HFFc6 (cell line): ENCODE results near the gene LRP1B. TPM values are rescaled to one million over a fixed set of nuclear protein-coding genes. Genes with fewer than 3 reads are reported as not detected.

ENCODE experiments used
- DNase-seq: peaks from one replicate; pipeline ENCODE4 v3.0.0-alpha.2; 2018
- H3K27ac Mint-ChIP-seq: 2 replicates; pipeline ENCODE4 v1.8.0; 2020; ENCODE audit warnings: mild to moderate bottlenecking, mixed read lengths
- H3K27me3 Mint-ChIP-seq: 2 replicates; pipeline ENCODE4 v1.8.0; 2021; ENCODE audit warnings: mild to moderate bottlenecking, moderate library complexity, mixed read lengths; ENCODE audit not compliant: insufficient read depth
- H3K36me3 Mint-ChIP-seq: 2 replicates; pipeline ENCODE4 v1.8.0; 2021; ENCODE audit warnings: low read depth, mixed read lengths
- H3K4me1 Mint-ChIP-seq: 2 replicates; pipeline ENCODE4 v1.8.0; 2020; ENCODE audit warnings: low read depth, mixed read lengths
- H3K4me3 Mint-ChIP-seq: 2 replicates; pipeline ENCODE4 v1.8.0; 2020; ENCODE audit warnings: mild to moderate bottlenecking, moderate library complexity, mixed read lengths
- H3K9me3 Mint-ChIP-seq: 2 replicates; pipeline ENCODE4 v1.8.0; 2020; ENCODE audit warnings: mild to moderate bottlenecking, mixed read lengths
- total RNA-seq, 6 experiments: library from RNA; stranded (reverse); fragmentation: NEBNext Ultra II Directional; extraction: Animal tissue kit (Norgen Biotek cat#: 25700); gene quantifications; 2 replicates in 1 of 6; 3 replicates in 5 of 6; pipeline ENCODE4 v1.2.3, GENCODE V29; 2021
- TF ChIP-seq, protein P1 (sequence below): fragments of 200-600 bp; sonication (generic); IDR thresholded peaks from 2 replicates; pipeline ENCODE4 v1.5.0; 2021; ENCODE audit warnings: antibody characterized with exemption, mild to moderate bottlenecking

The LRP1B gene
- total RNA-seq, 6 experiments from 2014 or later: not detected

- Mint-ChIP-seq H3K27me3 (no peaks in the 10 kb centered on the region; the same call in 1 of the 2 replicates), H3K4me1 (no peaks in the 10 kb centered on the region), H3K27ac (no peak overlapping the region), H3K9me3 (peaks cover 24% of the 10 kb centered on the region), H3K36me3 (no peaks in the 10 kb centered on the region), H3K4me3 (no peak overlapping the region)
- no peak for DNase-seq
- TF ChIP-seq, protein P1, sequence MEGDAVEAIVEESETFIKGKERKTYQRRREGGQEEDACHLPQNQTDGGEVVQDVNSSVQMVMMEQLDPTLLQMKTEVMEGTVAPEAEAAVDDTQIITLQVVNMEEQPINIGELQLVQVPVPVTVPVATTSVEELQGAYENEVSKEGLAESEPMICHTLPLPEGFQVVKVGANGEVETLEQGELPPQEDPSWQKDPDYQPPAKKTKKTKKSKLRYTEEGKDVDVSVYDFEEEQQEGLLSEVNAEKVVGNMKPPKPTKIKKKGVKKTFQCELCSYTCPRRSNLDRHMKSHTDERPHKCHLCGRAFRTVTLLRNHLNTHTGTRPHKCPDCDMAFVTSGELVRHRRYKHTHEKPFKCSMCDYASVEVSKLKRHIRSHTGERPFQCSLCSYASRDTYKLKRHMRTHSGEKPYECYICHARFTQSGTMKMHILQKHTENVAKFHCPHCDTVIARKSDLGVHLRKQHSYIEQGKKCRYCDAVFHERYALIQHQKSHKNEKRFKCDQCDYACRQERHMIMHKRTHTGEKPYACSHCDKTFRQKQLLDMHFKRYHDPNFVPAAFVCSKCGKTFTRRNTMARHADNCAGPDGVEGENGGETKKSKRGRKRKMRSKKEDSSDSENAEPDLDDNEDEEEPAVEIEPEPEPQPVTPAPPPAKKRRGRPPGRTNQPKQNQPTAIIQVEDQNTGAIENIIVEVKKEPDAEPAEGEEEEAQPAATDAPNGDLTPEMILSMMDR: no peak
Measured at GRCh38 chr2:140247451-140248195, 1883.2 kb downstream of the LRP1B start.

DNA sequence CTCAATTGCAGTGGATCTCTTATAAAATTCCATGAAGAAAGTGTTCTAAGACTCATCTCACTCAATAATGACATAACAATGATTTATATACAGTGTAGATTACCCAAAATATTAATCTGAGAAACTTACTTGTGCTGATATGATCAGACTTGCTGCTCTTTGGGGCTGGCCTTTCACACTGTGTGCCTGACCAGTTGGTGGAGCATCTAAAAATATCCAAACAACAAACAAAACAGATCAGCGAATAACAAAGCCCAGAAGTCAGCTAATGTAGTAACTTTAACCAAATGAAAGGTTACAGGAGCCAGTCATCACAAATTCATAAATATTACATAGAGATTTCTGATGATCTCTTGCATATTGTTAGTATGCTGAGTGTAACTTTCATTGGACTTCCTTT is 1883.9 kb downstream of the LRP1B start:
- H3K4me3 Mint-ChIP-seq: no peak overlapping the region
- DNase-seq: no peak
- no peaks in the 10 kb centered on the region for H3K4me1 Mint-ChIP-seq
- no peaks in the 10 kb centered on the region for H3K36me3 Mint-ChIP-seq
- H3K27me3 Mint-ChIP-seq: no peaks in the 10 kb centered on the region; the same call in 1 of the 2 replicates
- TF ChIP-seq, protein P1: no peak
- H3K27ac Mint-ChIP-seq: no peak overlapping the region
- peaks cover 27% of the 10 kb centered on the region for H3K9me3 Mint-ChIP-seq

GRCh38 chr2:140246058-140246457 is 1884.8 kb downstream of the LRP1B start:
- no peak for DNase-seq
- H3K27ac Mint-ChIP-seq: no peak overlapping the region
- no peaks in the 10 kb centered on the region for H3K4me1 Mint-ChIP-seq
- H3K4me3 Mint-ChIP-seq: no peak overlapping the region
- no peaks in the 10 kb centered on the region; the same call in 1 of the 2 replicates for H3K27me3 Mint-ChIP-seq
- no peaks in the 10 kb centered on the region for H3K36me3 Mint-ChIP-seq
- H3K9me3 Mint-ChIP-seq: peaks cover 22% of the 10 kb centered on the region
- TF ChIP-seq, protein P1: no peak

- peaks cover 28% of the 10 kb centered on the region for H3K9me3 Mint-ChIP-seq
Measured at GRCh38 chr2:140242889-140243288, 1887.9 kb downstream of the LRP1B start.

DNA sequence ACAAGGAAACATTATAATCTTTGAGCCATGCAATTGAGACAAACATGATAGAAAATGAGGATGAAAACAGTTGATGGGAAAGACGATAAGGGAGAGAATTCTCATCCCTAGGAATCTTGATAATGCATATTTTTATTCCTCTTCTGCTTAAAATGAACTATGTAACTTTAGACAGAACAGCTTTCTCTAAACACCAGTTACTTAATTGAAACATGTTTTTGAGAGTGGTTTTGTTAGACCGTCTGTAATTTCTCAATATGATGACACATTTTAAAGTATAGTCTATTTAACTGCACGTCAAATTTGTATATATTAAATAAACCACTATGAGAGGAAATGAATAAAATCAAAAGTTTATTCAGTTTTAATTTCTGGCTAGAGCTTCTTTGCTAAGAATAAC is 1896.7 kb downstream of the LRP1B start:
- Mint-ChIP-seq H3K4me1 (no peaks in the 10 kb centered on the region), H3K27me3 (no peaks in the 10 kb centered on the region)

More at GRCh38 chr2:140242889-140243288, 1887.9 kb downstream of the LRP1B start:
- Mint-ChIP-seq H3K27ac (no peak overlapping the region), H3K27me3 (no peaks in the 10 kb centered on the region; the same call in 1 of the 2 replicates), H3K4me1 (no peaks in the 10 kb centered on the region), H3K36me3 (no peaks in the 10 kb centered on the region), H3K4me3 (no peak overlapping the region)
- no peak for DNase-seq
- TF ChIP-seq, protein P1: no peak

More for the DNA sequence above, 1896.7 kb downstream of the LRP1B start:
- H3K36me3 Mint-ChIP-seq: no peaks in the 10 kb centered on the region
- H3K9me3 Mint-ChIP-seq: peaks cover 24% of the 10 kb centered on the region
- H3K27ac Mint-ChIP-seq: no peak overlapping the region
- TF ChIP-seq, protein P1: no peak
- H3K4me3 Mint-ChIP-seq: no peak overlapping the region
- DNase-seq: no peak
